Stimulated activated memory B cell treated with anti-CD40 and anti-IgM and Interleukin-4, amounts not matched to agents 10 μg/mL and 1 μg/mL and 100 μg/mL, for 72 hours (primary cell): ENCODE data around the gene ADAMTSL2.

ENCODE experiments used
- ATAC-seq: fragments of 150-1000 bp; cut with Tn5 transposase; 2 replicates; pipeline ENCODE4 v1.10.0; 2021
- H3K27ac Mint-ChIP-seq: one replicate; pipeline ENCODE4 v1.8.0; 2022; ENCODE audit warnings: mild to moderate bottlenecking, mixed read lengths
- H3K27me3 Mint-ChIP-seq: one replicate; pipeline ENCODE4 v1.8.0; 2022; ENCODE audit warnings: mixed read lengths
- H3K36me3 Mint-ChIP-seq: one replicate; pipeline ENCODE4 v1.8.0; 2022; ENCODE audit warnings: mixed read lengths
- H3K4me1 Mint-ChIP-seq: one replicate; pipeline ENCODE4 v1.8.0; 2022; ENCODE audit warnings: mixed read lengths
- H3K4me3 Mint-ChIP-seq: one replicate; pipeline ENCODE4 v1.8.0; 2022; ENCODE audit warnings: mild to moderate bottlenecking, moderate library complexity, mixed read lengths
- H3K9me3 Mint-ChIP-seq: one replicate; pipeline ENCODE4 v1.8.0; 2022; ENCODE audit warnings: mixed read lengths

The ADAMTSL2 gene

DNA sequence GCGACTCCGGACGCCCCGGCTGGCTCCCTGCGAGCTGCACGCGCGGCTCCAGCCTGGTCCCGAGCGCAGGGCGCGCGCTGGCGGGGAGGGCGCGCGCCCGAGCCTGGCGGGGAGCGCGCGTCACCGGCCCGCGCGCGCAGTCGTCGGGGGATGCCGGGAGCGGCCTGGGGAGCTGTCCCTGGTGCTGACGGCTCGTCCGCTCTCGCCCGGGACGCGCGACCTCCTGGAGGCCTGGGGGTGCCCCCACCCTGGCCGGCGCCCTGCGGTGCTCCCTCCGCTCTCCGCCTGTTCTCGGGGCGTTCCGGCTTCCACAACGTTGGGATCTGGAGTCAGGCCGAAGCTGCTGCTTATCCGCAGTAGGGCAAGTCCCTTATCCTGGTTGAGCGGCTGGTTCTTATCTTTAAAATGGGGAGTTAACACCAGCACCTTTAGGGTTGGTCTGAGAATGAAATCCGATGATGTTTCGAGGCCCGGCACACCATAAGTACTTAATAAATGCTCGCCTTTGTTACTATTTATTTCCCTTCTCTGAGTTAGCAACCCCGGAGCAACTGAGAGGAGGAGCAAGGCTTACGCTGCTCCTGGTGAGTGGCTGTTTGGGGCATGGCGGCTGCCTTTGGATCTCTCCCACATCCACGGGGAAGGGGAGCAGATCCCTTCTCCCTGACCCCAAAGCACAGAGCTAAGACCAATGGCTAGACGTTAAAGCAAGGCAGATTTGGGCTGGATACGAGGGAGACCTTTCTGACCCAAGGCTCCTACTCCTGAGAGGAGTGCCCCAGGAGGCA lies 75.0 kb downstream of the ADAMTSL2 start, which contains the start of gene FAM163B:
Gene FAM163B (minus strand): TSS at position 79 of the 788 bp plus-strand sequence. CDS start 29,166 bp downstream, outside the sequence.
- H3K4me3 Mint-ChIP-seq = no peak within 1 kb of the TSS
- H3K9me3 Mint-ChIP-seq = no peaks in the 10 kb centered on the region
- no peak for ATAC-seq
- H3K27me3 Mint-ChIP-seq = peaks cover 88% of the 10 kb centered on the region
- no peaks in the 10 kb centered on the region for H3K36me3 Mint-ChIP-seq
- no peak within 1 kb of the TSS for H3K27ac Mint-ChIP-seq
- H3K4me1 Mint-ChIP-seq = peaks cover 7% of the 10 kb centered on the region

DNA sequence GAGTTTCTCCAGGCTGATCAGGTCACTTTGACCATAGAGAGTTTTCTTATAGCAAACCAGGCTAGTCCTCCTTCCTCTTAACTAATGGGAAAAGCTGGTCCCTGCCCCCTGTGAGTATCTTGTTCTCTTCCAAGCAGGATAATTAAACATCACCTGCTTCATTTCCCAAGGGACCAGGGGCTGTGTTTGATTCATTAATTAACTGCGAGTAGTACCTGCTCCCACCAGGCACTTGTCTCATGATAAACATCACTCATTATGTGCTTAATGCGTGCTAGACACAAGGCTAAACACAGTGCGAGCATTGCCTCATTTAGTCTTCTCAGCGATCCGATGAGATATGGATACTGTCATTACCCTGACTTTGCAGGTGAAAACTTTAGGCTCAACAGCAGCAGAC lies 76.3 kb downstream of the ADAMTSL2 start:
- Mint-ChIP-seq H3K27ac (no peak overlapping the region), H3K36me3 (no peaks in the 10 kb centered on the region), H3K27me3 (peaks cover 79% of the 10 kb centered on the region), H3K4me3 (no peak overlapping the region), H3K4me1 (no peaks in the 10 kb centered on the region), H3K9me3 (no peaks in the 10 kb centered on the region)
- no peak for ATAC-seq

DNA sequence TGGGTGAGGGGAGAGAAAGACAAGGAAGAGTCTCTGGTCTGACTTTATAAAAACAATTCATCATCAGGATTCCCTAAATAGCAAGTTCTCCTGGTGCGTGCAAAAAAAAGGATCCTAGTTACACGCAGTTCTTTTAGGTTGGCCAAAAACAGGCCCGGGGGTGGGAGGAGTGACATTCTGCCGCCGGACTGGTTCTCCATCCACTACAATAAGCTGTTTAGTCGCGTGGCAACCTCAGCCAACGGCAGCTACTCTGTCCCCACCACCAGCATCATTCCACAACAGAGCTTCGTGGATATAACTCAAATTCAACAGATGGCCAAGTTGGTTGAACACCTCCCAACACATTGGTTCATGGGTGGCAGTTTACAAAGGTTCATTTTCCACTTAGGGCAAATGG lies 77.5 kb downstream of the ADAMTSL2 start:
- H3K4me3 Mint-ChIP-seq = no peak overlapping the region
- H3K27me3 Mint-ChIP-seq = peaks cover 79% of the 10 kb centered on the region
- H3K27ac Mint-ChIP-seq = no peak overlapping the region
- no peaks in the 10 kb centered on the region for H3K9me3 Mint-ChIP-seq
- no peaks in the 10 kb centered on the region for H3K4me1 Mint-ChIP-seq
- ATAC-seq = no peak
- no peaks in the 10 kb centered on the region for H3K36me3 Mint-ChIP-seq

DNA sequence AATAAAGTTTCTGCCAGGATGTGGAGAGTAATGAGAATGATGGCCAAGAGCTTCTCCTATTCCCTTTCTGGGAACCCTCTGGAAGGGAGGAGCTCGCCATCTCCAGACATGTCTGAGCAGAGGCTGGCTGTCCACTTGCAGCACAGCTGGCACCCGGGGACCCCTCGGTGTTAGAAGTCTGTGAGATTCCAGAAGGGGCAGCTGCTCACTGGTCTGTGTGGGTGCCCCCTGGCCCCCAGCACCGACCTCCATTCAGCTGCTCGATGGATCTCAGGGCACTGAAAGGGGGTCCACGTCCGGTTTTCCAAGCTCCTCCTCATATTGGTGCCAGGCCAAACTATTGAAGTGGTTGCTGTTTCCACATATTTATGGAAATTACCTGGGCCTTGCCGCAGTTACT lies 78.3 kb downstream of the ADAMTSL2 start:
- no peaks in the 10 kb centered on the region for H3K36me3 Mint-ChIP-seq
- H3K27ac Mint-ChIP-seq = no peak overlapping the region
- no peaks in the 10 kb centered on the region for H3K4me1 Mint-ChIP-seq
- H3K27me3 Mint-ChIP-seq = peaks cover 79% of the 10 kb centered on the region
- H3K4me3 Mint-ChIP-seq = no peak overlapping the region
- ATAC-seq = no peak
- H3K9me3 Mint-ChIP-seq = no peaks in the 10 kb centered on the region

DNA sequence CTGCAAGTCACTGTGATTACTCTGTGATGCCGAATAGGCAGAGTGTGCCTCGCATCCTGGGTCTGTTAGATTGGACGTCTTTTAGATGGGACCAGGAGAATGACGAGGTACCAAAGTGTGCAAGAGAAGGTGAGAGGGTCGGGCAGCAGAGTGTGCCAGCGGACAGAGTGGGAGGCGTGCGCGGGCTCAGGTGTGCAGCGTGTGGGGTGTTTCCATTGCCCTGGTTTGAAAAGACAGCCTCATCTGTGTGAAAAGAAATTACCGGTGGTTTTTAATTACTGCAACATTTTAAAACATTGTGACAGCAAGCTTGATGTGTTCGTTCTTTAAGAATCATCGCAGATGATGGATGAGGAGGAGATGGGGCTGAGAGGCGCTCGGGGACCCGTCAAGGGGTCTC lies 78.9 kb downstream of the ADAMTSL2 start:
- Mint-ChIP-seq H3K27ac (no peak overlapping the region), H3K9me3 (no peaks in the 10 kb centered on the region), H3K36me3 (no peaks in the 10 kb centered on the region), H3K27me3 (peaks cover 79% of the 10 kb centered on the region), H3K4me1 (no peaks in the 10 kb centered on the region), H3K4me3 (no peak overlapping the region)
- no peak for ATAC-seq

DNA sequence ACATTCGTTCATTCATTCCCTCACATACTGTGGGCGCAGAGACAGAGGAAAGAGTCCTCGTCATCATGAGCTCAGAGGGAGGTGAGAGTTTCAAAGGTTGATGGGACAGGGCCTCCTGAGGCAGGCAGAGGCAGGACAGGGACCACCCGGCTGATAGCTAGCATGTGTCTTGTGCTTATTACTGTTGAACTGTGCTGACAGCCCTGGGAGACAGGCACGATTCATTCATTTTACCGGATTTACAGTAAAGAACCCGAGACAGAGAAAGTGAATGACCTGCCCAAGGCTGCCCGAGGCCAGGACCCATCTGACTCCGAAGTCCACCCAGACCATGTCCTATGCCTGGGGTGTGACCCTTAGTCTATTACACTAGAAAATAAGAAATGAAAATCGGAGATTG lies 79.6 kb downstream of the ADAMTSL2 start:
- no peak overlapping the region for H3K27ac Mint-ChIP-seq
- no peaks in the 10 kb centered on the region for H3K9me3 Mint-ChIP-seq
- ATAC-seq = no peak
- peaks cover 78% of the 10 kb centered on the region for H3K27me3 Mint-ChIP-seq
- H3K4me1 Mint-ChIP-seq = no peaks in the 10 kb centered on the region
- H3K36me3 Mint-ChIP-seq = no peaks in the 10 kb centered on the region
- no peak overlapping the region for H3K4me3 Mint-ChIP-seq

DNA sequence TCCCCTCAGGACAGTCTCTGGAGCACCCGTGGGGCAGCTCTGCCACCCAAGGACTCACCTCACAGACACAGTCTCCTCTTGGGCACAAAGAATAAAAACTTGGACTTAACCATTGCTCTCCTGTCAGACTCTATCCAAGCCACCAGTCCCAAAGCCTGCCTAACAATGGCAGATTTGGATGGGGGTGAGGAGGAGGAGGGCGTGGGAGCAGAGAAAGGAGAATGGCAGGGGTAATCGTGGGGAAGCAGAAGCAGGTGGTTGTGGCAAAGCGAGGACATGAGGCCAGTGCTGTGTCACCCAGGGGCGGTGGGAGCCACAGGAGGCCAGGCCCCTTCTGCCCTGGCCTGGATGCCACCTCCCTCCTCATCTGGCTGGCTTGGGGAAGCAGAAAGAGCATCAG lies 80.2 kb downstream of the ADAMTSL2 start:
- Mint-ChIP-seq H3K27me3 (peaks cover 74% of the 10 kb centered on the region), H3K9me3 (no peaks in the 10 kb centered on the region), H3K27ac (no peak overlapping the region), H3K4me3 (no peak overlapping the region), H3K4me1 (peaks cover 2% of the 10 kb centered on the region), H3K36me3 (no peaks in the 10 kb centered on the region)
- ATAC-seq = no peak

DNA sequence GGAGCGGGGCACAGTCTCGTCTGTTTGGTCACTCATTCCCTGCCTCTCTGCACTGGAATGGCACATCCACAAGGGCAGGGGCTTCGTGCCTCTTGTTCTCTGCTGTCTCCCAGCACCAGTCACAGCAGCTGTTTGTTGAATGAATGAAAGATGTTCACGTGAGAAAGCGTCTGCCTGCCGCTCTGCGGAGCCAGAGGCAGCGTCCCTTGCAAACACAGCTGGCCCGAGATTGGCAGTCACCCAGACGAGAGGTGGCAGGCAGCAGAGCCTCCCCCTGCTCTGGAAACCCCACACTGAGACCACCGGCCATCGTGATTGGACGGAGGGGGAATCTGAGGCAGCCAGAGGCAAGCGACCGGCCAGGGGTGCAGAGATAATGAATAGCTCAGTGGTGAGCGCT lies 80.7 kb downstream of the ADAMTSL2 start:
- no peaks in the 10 kb centered on the region for H3K9me3 Mint-ChIP-seq
- peaks cover 69% of the 10 kb centered on the region for H3K27me3 Mint-ChIP-seq
- H3K4me3 Mint-ChIP-seq = no peak overlapping the region
- no peaks in the 10 kb centered on the region for H3K36me3 Mint-ChIP-seq
- no peak overlapping the region for H3K27ac Mint-ChIP-seq
- H3K4me1 Mint-ChIP-seq = peaks cover 8% of the 10 kb centered on the region
- ATAC-seq = no peak

DNA sequence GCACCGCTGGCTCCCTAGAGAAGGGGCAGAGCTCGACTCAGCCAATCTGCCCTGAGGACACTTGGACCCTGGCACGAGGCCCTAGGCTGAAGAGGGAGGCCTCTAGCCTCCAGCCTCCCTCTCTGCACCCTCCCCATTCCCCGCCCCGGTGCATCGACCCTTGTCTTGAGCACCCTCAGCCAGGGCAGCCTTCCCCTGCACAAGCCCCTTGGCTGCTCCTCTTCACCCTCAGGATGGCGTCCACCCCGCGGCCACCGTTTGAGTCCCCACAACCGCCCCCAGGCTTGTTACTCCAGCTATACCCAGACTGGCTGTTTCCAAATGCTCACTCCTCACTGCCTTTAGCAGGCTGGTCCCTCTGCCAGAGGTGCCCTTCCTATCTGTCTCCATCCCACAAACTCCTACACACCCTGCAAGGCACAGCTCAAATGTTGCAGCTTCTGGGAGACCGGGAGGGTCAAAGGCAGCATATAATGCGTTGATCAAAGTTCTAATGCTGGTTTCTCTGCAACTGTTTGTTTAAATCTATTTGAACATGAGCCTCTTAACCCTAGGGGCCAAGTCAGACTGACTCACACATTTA lies 81.2 kb downstream of the ADAMTSL2 start:
- Mint-ChIP-seq H3K4me3 (no peak overlapping the region), H3K27ac (no peak overlapping the region), H3K4me1 (peaks cover 8% of the 10 kb centered on the region), H3K9me3 (no peaks in the 10 kb centered on the region), H3K36me3 (no peaks in the 10 kb centered on the region), H3K27me3 (peaks cover 64% of the 10 kb centered on the region)
- no peak for ATAC-seq

DNA sequence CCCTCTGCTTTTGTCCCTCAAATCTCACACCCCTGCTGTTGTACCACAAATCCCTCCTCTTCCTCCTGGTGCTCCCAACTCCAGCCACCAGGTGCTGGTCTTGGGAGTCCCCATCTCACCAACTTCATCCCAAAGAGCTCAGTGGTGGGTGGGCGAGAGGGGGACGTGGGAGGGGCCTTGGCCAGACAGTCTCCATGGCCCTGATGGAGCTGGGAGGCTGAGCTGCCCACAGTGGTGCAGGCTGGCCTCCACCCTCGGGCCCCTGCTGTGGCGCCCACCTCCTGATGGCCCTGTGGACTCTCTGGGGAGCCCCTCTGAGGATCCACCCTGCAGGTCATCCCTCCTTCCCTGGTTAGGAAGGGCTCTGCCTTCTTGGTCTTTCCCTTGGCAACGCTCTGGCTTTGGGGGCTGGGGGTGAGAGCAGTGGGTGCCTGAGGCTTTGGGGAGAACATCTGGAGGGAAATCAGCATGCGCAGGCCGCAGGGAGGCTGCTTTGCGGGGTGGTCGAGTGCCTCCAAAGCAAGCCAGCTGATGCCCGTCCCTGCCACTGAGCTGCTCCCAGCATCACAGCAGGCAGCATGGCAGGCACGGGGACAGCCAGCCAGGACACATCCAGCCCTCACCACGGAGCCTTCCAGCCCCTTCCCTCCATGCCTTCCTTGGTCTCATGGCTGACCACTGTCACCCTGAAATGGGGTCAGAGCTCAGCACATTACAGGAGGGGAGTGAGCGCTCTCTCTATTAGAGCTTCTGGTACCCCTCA lies 82.3 kb downstream of the ADAMTSL2 start:
- Mint-ChIP-seq H3K27me3 (peaks cover 57% of the 10 kb centered on the region), H3K9me3 (no peaks in the 10 kb centered on the region), H3K36me3 (no peaks in the 10 kb centered on the region), H3K4me1 (peaks cover 8% of the 10 kb centered on the region), H3K4me3 (no peak overlapping the region), H3K27ac (no peak overlapping the region)
- ATAC-seq = peak; percentile 29

DNA sequence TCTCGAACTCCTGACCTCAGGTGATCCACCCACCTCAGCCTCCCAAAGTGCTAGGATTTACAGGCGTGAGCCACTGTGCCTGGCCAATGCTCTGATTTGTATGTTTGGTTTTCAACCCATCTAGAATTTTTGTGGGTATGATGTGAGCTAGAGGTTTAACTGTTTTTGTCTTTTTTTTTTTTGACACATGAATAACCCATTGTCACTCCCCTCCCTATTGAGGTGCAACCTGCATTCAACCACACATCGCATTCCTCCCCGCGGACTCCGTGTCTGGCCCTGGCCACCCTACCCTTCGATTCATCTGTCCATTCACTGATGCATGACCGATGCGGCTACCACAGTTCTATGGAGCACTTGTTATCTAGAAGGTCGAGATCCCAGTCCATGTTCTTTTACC lies 84.2 kb downstream of the ADAMTSL2 start:
- Mint-ChIP-seq H3K9me3 (no peaks in the 10 kb centered on the region), H3K4me1 (peaks cover 8% of the 10 kb centered on the region), H3K4me3 (no peak overlapping the region), H3K27me3 (peaks cover 59% of the 10 kb centered on the region), H3K36me3 (no peaks in the 10 kb centered on the region), H3K27ac (no peak overlapping the region)
- no peak for ATAC-seq

DNA sequence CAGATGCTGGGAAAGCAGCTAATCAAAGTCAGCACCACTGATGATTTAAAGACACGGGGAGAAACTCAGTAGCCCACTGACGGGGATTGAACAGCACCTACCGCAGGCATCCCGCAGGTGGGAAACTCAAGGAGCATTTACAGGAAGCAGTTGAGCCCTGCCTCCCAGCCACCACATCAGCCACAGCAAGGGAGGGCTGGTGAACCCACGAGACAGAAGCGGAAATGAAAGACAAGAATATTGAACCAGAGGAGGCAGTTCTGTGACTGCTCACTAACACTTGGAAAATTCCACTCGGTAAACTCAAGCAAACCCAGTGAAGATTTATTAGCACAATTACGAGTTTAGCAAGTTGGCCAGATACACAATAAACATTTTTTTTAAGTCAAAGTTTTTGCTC lies 85.3 kb downstream of the ADAMTSL2 start:
- Mint-ChIP-seq H3K27me3 (peaks cover 59% of the 10 kb centered on the region), H3K27ac (no peak overlapping the region), H3K4me3 (peak overlapping the region; percentile 12), H3K9me3 (peaks cover 5% of the 10 kb centered on the region), H3K4me1 (peaks cover 8% of the 10 kb centered on the region), H3K36me3 (no peaks in the 10 kb centered on the region)
- peak; percentile 76 for ATAC-seq

DNA sequence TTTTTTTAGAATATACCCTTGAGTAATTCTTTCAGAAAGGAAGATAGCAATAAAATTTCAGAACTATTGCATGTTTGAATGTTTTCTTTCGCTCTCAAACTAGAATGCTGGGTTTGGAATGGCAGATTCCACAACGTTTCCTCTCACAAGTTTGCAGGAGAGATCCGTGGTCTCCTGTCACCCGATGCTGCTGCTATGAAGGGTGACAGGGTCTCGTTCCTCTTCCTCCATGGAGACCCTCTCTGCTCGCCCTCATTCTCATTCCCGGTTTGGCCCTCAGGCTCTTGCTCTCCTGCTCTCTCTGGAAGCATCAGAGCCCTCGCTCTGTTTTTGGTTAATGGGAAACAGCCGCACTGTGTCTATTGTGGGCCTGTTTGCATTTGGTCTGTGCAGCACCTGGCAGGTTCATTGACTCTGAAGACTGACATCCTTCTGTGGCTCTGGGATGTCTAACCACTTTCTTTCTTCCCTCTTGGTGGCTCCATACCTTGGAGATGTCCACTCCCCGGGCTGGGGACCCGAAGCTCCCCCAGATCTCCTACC lies 87.3 kb downstream of the ADAMTSL2 start:
- no peak overlapping the region for H3K4me3 Mint-ChIP-seq
- H3K4me1 Mint-ChIP-seq = peaks cover 8% of the 10 kb centered on the region
- peaks cover 44% of the 10 kb centered on the region for H3K27me3 Mint-ChIP-seq
- no peaks in the 10 kb centered on the region for H3K36me3 Mint-ChIP-seq
- H3K9me3 Mint-ChIP-seq = peaks cover 15% of the 10 kb centered on the region
- ATAC-seq = no peak
- H3K27ac Mint-ChIP-seq = no peak overlapping the region

DNA sequence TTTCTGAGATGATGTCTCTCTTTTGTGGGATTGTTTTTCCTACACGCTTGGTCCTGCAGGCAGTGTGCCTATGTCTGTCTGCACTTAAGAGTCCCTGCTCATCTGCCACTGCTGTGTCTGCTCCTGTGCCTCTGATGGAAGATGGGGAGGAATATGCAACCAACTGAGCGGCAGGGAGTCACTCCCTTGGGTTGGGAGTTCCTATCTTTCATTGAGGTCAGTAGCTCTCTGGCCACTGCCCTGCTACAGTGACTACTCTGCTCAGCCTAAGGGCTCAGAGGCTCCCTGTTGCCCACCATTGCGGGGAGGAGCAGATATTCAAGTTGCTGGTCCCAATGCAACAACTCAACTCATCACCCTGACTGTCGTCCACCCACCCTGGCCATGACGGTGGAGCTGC lies 88.1 kb downstream of the ADAMTSL2 start:
- Mint-ChIP-seq H3K27me3 (peaks cover 37% of the 10 kb centered on the region), H3K27ac (no peak overlapping the region), H3K9me3 (peaks cover 21% of the 10 kb centered on the region), H3K4me3 (no peak overlapping the region), H3K36me3 (no peaks in the 10 kb centered on the region), H3K4me1 (peaks cover 8% of the 10 kb centered on the region)
- no peak for ATAC-seq
